ENCODE measurements around the gene RAG2. TPM values are rescaled to one million over a fixed set of nuclear protein-coding genes. Genes with fewer than 3 reads are reported as not detected.

The RAG2 gene
- total RNA-seq, 4 donors from 2014 or later, result not detected

DNA sequence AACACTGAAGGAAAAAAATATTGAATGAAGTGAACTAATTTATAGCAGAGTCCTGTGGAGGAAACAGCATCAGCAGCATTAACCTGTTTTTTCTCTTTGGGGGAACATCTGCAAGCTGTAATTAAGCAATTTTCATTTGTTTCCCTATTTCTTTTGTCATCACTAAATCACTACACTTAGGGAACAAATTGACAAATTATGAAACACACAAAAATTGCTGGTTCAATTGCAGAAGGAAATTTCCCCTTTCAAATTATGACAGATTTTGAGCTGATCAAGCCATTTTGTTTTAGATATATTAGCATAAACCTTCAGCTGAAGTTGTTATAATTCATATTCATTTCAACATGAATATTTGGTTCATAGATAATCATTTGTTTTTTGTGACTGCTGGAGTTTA is 22.2 kb upstream of the RAG2 start:
- Histone ChIP-seq H3K27me3 (no peaks in the 10 kb centered on the region), H3K9me3 (no peaks in the 10 kb centered on the region), H3K4me1 (peaks cover 0 to 14% (median 0%) of the 10 kb centered on the region in 3 donors), H3K36me3 (no peaks in the 10 kb centered on the region), H3K4me3 (no peak overlapping the region), H3K27ac (no peak overlapping the region)
- TF ChIP-seq, protein P1, sequence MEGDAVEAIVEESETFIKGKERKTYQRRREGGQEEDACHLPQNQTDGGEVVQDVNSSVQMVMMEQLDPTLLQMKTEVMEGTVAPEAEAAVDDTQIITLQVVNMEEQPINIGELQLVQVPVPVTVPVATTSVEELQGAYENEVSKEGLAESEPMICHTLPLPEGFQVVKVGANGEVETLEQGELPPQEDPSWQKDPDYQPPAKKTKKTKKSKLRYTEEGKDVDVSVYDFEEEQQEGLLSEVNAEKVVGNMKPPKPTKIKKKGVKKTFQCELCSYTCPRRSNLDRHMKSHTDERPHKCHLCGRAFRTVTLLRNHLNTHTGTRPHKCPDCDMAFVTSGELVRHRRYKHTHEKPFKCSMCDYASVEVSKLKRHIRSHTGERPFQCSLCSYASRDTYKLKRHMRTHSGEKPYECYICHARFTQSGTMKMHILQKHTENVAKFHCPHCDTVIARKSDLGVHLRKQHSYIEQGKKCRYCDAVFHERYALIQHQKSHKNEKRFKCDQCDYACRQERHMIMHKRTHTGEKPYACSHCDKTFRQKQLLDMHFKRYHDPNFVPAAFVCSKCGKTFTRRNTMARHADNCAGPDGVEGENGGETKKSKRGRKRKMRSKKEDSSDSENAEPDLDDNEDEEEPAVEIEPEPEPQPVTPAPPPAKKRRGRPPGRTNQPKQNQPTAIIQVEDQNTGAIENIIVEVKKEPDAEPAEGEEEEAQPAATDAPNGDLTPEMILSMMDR (IDR thresholded peaks at IDR 0.05), result no peak
- TF ChIP-seq POLR2A (IDR thresholded peaks at IDR 0.05), result no peak
- intact Hi-C loops (cut with DNase I), result no loop called here
- no peak for DNase-seq

DNA sequence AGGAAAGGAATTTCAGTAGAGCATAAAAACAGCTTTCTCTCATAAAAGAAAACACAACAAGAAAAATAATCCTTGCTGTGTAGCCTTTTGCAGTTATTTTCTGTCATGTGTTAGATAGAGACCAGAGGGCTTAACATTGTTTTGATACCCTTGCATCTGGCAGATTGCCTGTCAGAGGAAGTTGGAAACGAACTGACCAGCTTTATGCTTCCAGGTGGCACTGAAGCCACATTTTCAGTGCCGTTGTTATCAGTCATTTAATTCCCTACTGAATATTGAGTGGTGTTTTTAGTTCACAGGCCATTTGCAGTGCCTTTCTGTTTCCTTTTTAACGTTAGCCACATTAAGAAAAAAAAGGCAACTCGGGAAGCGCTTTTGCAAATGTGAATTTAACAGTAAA is 21.5 kb upstream of the RAG2 start:
- intact Hi-C loops (cut with DNase I), result no loop called here
- Histone ChIP-seq H3K4me3 (peak overlapping the region in 2 of 4 donors; percentile 6 to 23), H3K4me1 (peaks cover 0 to 14% (median 0%) of the 10 kb centered on the region in 3 donors), H3K36me3 (no peaks in the 10 kb centered on the region), H3K9me3 (no peaks in the 10 kb centered on the region), H3K27me3 (no peaks in the 10 kb centered on the region), H3K27ac (no peak overlapping the region)
- no peak for DNase-seq
- WGBS, 2 donors, result 25 to 42% methylated on average over 5 of the region's 5 CpGs
- TF ChIP-seq POLR2A (IDR thresholded peaks at IDR 0.05), result no peak
- TF ChIP-seq, protein P1 (IDR thresholded peaks at IDR 0.05), result no peak

DNA sequence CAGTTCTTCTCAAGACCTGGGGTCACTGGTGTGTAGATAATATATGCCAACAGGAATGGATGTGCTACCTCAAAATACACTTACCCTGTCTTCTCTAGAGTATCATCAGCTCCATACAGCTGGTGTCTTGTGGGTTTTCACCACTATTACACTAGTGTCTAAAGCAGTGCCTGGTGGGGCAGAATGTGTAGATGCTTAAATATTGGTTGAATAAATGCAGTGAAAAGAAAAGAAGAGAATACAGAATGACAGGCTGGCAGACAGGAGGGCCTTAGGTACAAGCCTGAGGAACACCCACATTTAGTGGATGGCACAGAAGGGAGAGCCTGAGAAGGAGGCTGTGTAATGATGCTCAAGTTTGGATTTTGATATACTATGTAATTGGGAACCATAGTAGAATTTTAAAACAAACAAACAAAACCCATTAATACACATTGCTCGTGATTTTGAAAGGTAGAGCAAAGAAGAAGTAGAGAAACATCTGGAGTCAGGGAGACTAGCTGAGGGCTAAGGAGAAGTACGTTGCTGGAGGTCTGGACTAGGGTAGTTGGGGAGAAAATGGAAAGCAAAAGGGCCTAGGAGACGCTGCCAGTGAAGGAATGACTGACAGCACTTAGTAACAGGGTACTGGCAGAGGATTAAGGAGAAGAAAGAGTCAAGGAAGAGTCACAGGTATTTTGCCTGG is 20.5 kb upstream of the RAG2 start:
- no peak for DNase-seq
- no peaks in the 10 kb centered on the region for H3K36me3 ChIP-seq
- no peaks in the 10 kb centered on the region for H3K27me3 ChIP-seq
- H3K4me3 ChIP-seq, result no peak overlapping the region
- no peak for TF ChIP-seq POLR2A (IDR thresholded peaks at IDR 0.05)
- TF ChIP-seq, protein P1 (IDR thresholded peaks at IDR 0.05), result no peak
- peaks cover 0 to 14% (median 0%) of the 10 kb centered on the region in 3 donors for H3K4me1 ChIP-seq
- H3K27ac ChIP-seq, result no peak overlapping the region
- intact Hi-C loops (cut with DNase I), result no loop called here
- 51 to 66% methylated on average over 3 of the region's 3 CpGs for WGBS, 2 donors
- H3K9me3 ChIP-seq, result no peaks in the 10 kb centered on the region

DNA sequence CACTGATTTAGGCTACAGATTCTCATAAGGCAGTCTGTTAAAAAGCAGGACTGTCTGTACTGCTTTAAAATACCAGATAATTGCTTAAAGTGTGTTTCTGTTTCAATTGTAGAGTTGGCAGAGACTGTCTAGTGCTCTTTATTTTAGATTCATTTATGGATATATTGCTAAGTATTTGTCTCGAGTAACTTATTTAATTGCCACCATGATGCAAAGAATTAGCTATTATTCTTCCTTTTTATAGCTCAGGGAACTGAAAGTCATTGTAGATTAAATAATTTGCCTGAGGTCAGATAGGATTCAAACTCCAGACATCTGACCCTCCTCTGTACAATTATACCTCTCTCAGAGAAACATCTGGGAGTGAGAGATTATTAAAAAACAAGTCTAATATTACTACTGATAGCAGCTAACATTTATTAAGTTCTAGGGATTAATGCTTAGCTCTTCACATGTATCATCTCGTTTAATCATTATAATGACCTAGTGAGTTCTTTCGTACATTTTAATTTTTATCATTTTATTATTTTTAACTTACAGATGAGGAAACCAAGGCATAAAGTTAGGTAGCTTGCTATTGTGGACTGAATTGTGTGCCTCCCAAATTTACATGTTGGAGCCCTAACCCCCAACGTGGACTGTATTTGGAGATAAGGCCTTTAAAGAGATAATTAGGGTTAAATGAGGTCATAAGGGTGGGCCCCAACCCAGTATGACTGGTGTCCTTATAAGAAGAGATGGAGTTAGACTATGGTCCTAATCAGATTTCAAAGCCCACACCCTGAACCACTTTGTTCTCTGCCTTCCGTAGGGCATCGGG is 19.7 kb upstream of the RAG2 start:
- Histone ChIP-seq H3K4me3 (no peak overlapping the region), H3K9me3 (no peaks in the 10 kb centered on the region), H3K36me3 (no peaks in the 10 kb centered on the region), H3K27ac (no peak overlapping the region), H3K27me3 (no peaks in the 10 kb centered on the region), H3K4me1 (peaks cover 0 to 14% (median 0%) of the 10 kb centered on the region in 3 donors)
- 81 to 85% methylated on average over 6 of the region's 6 CpGs for WGBS, 2 donors
- intact Hi-C loops (cut with DNase I), result no loop called here
- no peak for TF ChIP-seq POLR2A (IDR thresholded peaks at IDR 0.05)
- TF ChIP-seq, protein P1 (IDR thresholded peaks at IDR 0.05), result no peak
- no peak for DNase-seq

DNA sequence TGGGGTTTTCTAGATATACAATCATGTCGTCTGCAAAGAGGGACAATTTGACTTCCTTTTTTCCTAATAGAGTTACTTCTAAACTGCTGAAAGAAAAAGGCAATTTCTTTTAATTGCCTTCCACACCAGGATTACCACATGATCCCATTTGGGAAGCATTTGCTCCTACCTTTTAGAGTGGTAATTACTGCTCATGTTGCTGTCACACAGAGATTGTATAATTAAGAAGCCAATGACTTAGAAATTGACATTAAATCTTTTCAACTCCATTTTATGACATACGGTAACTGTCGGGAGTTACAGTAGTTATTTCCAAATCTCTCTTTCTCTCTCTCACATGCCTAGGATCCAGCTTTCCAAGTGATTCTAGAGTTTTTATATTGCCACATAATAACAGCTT is 17.8 kb upstream of the RAG2 start:
- no peaks in the 10 kb centered on the region for H3K27me3 ChIP-seq
- DNase-seq, result no peak
- H3K4me1 ChIP-seq, result peaks cover 0 to 14% (median 0%) of the 10 kb centered on the region in 3 donors
- intact Hi-C loops (cut with DNase I), result no loop called here
- no peak overlapping the region for H3K4me3 ChIP-seq
- no peaks in the 10 kb centered on the region for H3K9me3 ChIP-seq
- H3K36me3 ChIP-seq, result no peaks in the 10 kb centered on the region
- H3K27ac ChIP-seq, result no peak overlapping the region
- 84 to 85% methylated on average over 3 of the region's 3 CpGs for WGBS, 2 donors
- no peak for TF ChIP-seq POLR2A (IDR thresholded peaks at IDR 0.05)
- TF ChIP-seq, protein P1 (IDR thresholded peaks at IDR 0.05), result no peak
